Lung (tissue), 12 donors: ENCODE results near the gene TGFBR3. TPM values are rescaled to one million over a fixed set of nuclear protein-coding genes. Genes with fewer than 3 reads are reported as not detected.

Experiments used
- ATAC-seq: fragments of 200-7000 bp; cut with Tn5 transposase; one replicate; pipeline ENCODE4 v1.9.1; 2020; ENCODE audit warnings: moderate number of reproducible peaks; ENCODE audit not compliant: insufficient read depth, low FRiP score
- DNase-seq, 3 donors: peaks; one replicate each; pipeline ENCODE4 v3.0.0-alpha.2; 2013 to 2017
- H3K27ac ChIP-seq, 2 donors: one replicate each; pipeline ENCODE4 v1.5.1; 2013; ENCODE audit warnings: mild to moderate bottlenecking in 2 of 2, moderate library complexity in 2 of 2, control low read depth in 1 of 2, inconsistent platforms in 1 of 2, low read depth in 1 of 2, low read length in 1 of 2
- H3K27me3 ChIP-seq, 3 donors: one replicate each; pipeline ENCODE4 v1.5.1; 2013; ENCODE audit warnings: low read length in 2 of 3; ENCODE audit not compliant: control insufficient read depth in 3 of 3, insufficient read depth in 3 of 3
- H3K36me3 ChIP-seq, 4 donors: one replicate each; pipeline ENCODE4 v1.5.1; 2013; ENCODE audit warnings: low read length in 4 of 4, mild to moderate bottlenecking in 1 of 4, moderate library complexity in 1 of 4; ENCODE audit not compliant: control insufficient read depth in 4 of 4, insufficient read depth in 4 of 4
- H3K4me1 ChIP-seq, 5 donors: one replicate each; pipeline ENCODE4 v1.5.1; 2013; ENCODE audit warnings: low read length in 5 of 5, mild to moderate bottlenecking in 2 of 5, moderate library complexity in 1 of 5; ENCODE audit not compliant: control insufficient read depth in 5 of 5, insufficient read depth in 5 of 5
- H3K4me3 ChIP-seq: one replicate; pipeline ENCODE4 v1.5.1; 2013; ENCODE audit warnings: mild to moderate bottlenecking, control low read depth, moderate library complexity
- H3K9ac ChIP-seq, 2 donors: one replicate each; pipeline ENCODE4 v1.5.1; 2013; ENCODE audit warnings: low read length in 2 of 2, control low read depth in 1 of 2; ENCODE audit not compliant: insufficient read depth in 1 of 2
- H3K9me3 ChIP-seq, 4 donors: one replicate each; pipeline ENCODE4 v1.5.1; 2013; ENCODE audit warnings: low read length in 3 of 4, mild to moderate bottlenecking in 1 of 4, moderate library complexity in 1 of 4; ENCODE audit not compliant: control insufficient read depth in 4 of 4, insufficient read depth in 3 of 4
- CTCF ChIP-seq: IDR thresholded peaks from 2 replicates; pipeline ENCODE4 v1.5.1; 2012; ENCODE audit warnings: mild to moderate bottlenecking; ENCODE audit errors: control extremely low read depth, extremely low read depth
- WGBS, 2 donors: extraction: QIAGEN DNeasy Blood & Tissue Kit; methylation state at CpG; one replicate each; pipeline ENCODE4 v1.1.7; 2013; 5-methylcytosine and 5-hydroxymethylcytosine counted together
- polyA plus RNA-seq, 2 donors: library from polyadenylated mRNA; stranded (reverse); fragments of 200-250 nt; gene quantifications; one replicate each; pipeline ENCODE4 v1.2.1, GENCODE V29; 2013
- total RNA-seq, 2 donors: library from RNA; depleted of rRNA in 1 of 2; stranded (reverse); fragments of >200 nt in 1 of 2; gene quantifications; one replicate each; pipeline ENCODE4 v1.2.1, GENCODE V29; 2014 to 2021
- donor health status: control.
- donor health status: control.
- donor health status: Bipolar disorder and iron deficiency.
- donor health status: healthy.
- donor health status: DM: yes; HTN: yes; CAD: no.

The TGFBR3 gene
- total and polyA plus RNA-seq, 4 donors, result 13.1 to 99.6 (median 26.5) TPM

GRCh38 chr1:91727763-91728162 lies 158.2 kb downstream of the TGFBR3 start:
- peaks cover 0 to 20% (median 5%) of the 10 kb centered on the region in 4 donors for H3K36me3 ChIP-seq
- H3K27me3 ChIP-seq, result no peaks in the 10 kb centered on the region
- no peak overlapping the region for H3K9ac ChIP-seq
- no peak for TF ChIP-seq CTCF
- 69 to 86% methylated on average over 2 of the region's 2 CpGs for WGBS, 2 donors
- H3K4me1 ChIP-seq, result peaks cover 19 to 49% (median 30%) of the 10 kb centered on the region in 5 donors
- DNase-seq (peak in 2 of 3 donors; percentile 25 to 41), ATAC-seq (no peak)
- H3K27ac ChIP-seq, result peak overlapping the region in 1 of 2 donors; percentile 45
- H3K9me3 ChIP-seq, result no peaks in the 10 kb centered on the region
- no peak overlapping the region for H3K4me3 ChIP-seq

GRCh38 chr1:91725989-91726721 lies 159.8 kb downstream of the TGFBR3 start:
- no peaks in the 10 kb centered on the region for H3K27me3 ChIP-seq
- peak; percentile 63 for ATAC-seq
- H3K27ac ChIP-seq, result peak overlapping the region; percentile 85 to 92
- peaks cover 8 to 43% (median 22%) of the 10 kb centered on the region in 5 donors for H3K4me1 ChIP-seq
- no peaks in the 10 kb centered on the region for H3K9me3 ChIP-seq
- H3K4me3 ChIP-seq, result no peak overlapping the region
- 43 to 71% methylated on average over 7 of the region's 7 CpGs for WGBS, 2 donors
- peak; percentile 39 to 85 (median 84) for DNase-seq
- H3K36me3 ChIP-seq, result peaks cover 2 to 19% (median 6%) of the 10 kb centered on the region in 4 donors
- no peak for TF ChIP-seq CTCF
- peak overlapping the region in 1 of 2 donors; percentile 36 for H3K9ac ChIP-seq

GRCh38 chr1:91725618-91725988 lies 160.3 kb downstream of the TGFBR3 start:
- no peak for DNase-seq
- Histone ChIP-seq H3K4me3 (no peak overlapping the region), H3K9ac (peak overlapping the region in 1 of 2 donors; percentile 36), H3K9me3 (no peaks in the 10 kb centered on the region), H3K27ac (peak overlapping the region; percentile 52 to 92), H3K36me3 (peaks cover 2 to 19% (median 7%) of the 10 kb centered on the region in 4 donors), H3K27me3 (no peaks in the 10 kb centered on the region), H3K4me1 (peaks cover 5 to 37% (median 20%) of the 10 kb centered on the region in 5 donors)
- WGBS, 2 donors, result 40 to 59% methylated on average over 1 of the region's 1 CpG
- ATAC-seq, result no peak
- TF ChIP-seq CTCF, result no peak
